Thoracic aorta (tissue), 2 donors: ENCODE measurements around the gene RPTOR. TPM values are rescaled to one million over a fixed set of nuclear protein-coding genes. Genes with fewer than 3 reads are reported as not detected.

Experiments
- ATAC-seq: fragments of 150-250 bp; one replicate; pipeline ENCODE4 v1.8.0; 2017; ENCODE audit warnings: low read depth; ENCODE audit not compliant: insufficient number of reproducible peaks, low FRiP score
- DNase-seq: peaks from one replicate; pipeline ENCODE4 v3.0.0-alpha.2; 2020; ENCODE audit warnings: low spot score
- H3K27ac ChIP-seq, 2 donors: fragments of 200-600 bp; sonication (generic); 1 replicate in 1 of 2; 2 replicates in 1 of 2; pipeline ENCODE4 v1.5.1; 2016; ENCODE audit warnings: mild to moderate bottlenecking in 2 of 2, moderate library complexity in 2 of 2
- H3K27me3 ChIP-seq: fragments of 200-600 bp; sonication (generic); replicated peaks from 2 replicates; pipeline ENCODE4 v1.6.0; 2016; ENCODE audit warnings: mild to moderate bottlenecking; ENCODE audit not compliant: insufficient read depth
- H3K36me3 ChIP-seq: fragments of 200-600 bp; sonication (generic); one replicate; pipeline ENCODE4 v1.5.1; 2016
- H3K4me1 ChIP-seq, 2 donors: fragments of 200-600 bp; sonication (generic); 1 replicate in 1 of 2; 2 replicates in 1 of 2; pipeline versions ENCODE4 v1.5.1 to v1.6.0; 2016; ENCODE audit warnings: low read depth in 2 of 2, mild to moderate bottlenecking in 1 of 2; ENCODE audit not compliant: control insufficient read depth in 1 of 2
- H3K4me3 ChIP-seq: fragments of 200-600 bp; sonication (generic); 2 replicates; pipeline ENCODE4 v1.5.1; 2016; ENCODE audit warnings: mild to moderate bottlenecking
- H3K9me3 ChIP-seq: fragments of 200-600 bp; sonication (generic); 2 replicates; pipeline ENCODE4 v1.5.1; 2016
- CTCF ChIP-seq: fragments of 200-600 bp; sonication (generic); IDR thresholded peaks from one replicate; pipeline ENCODE4 v1.5.1; 2019; ENCODE audit warnings: antibody characterized with exemption
- total RNA-seq, 2 donors: library from RNA; depleted of rRNA; stranded (reverse); fragments of >200 nt; gene quantifications; one replicate each; pipeline versions ENCODE4 v1.1.0 to v1.2.3, GENCODE V29; 2016

The RPTOR gene
- total RNA-seq, 2 donors from 2014 or later, result 42.0 to 47.4 TPM

GRCh38 chr17:80913928-80914821 is 369.5 kb downstream of the RPTOR start:
- ATAC-seq (no peak), DNase-seq (no peak)
- no peaks in the 10 kb centered on the region for H3K9me3 ChIP-seq
- no peak overlapping the region for H3K27ac ChIP-seq
- H3K36me3 ChIP-seq, result peaks cover 8% of the 10 kb centered on the region
- no peaks in the 10 kb centered on the region for H3K27me3 ChIP-seq
- no peak overlapping the region for H3K4me3 ChIP-seq
- peaks cover 5 to 12% of the 10 kb centered on the region in 2 donors for H3K4me1 ChIP-seq
- no peak for TF ChIP-seq CTCF

GRCh38 chr17:80916246-80916645 is 371.6 kb downstream of the RPTOR start:
- H3K27ac ChIP-seq, result no peak overlapping the region
- H3K4me1 ChIP-seq, result peaks cover 5 to 21% of the 10 kb centered on the region in 2 donors
- H3K4me3 ChIP-seq, result no peak overlapping the region
- H3K36me3 ChIP-seq, result no peaks in the 10 kb centered on the region
- H3K9me3 ChIP-seq, result no peaks in the 10 kb centered on the region
- no peak for DNase-seq
- TF ChIP-seq CTCF, result no peak
- H3K27me3 ChIP-seq, result no peaks in the 10 kb centered on the region
- no peak for ATAC-seq

- no peak for DNase-seq
- no peak for TF ChIP-seq CTCF
- H3K9me3 ChIP-seq, result no peaks in the 10 kb centered on the region
- ATAC-seq, result no peak
- H3K27ac ChIP-seq, result no peak overlapping the region
- peaks cover 5 to 21% of the 10 kb centered on the region in 2 donors for H3K4me1 ChIP-seq
- H3K4me3 ChIP-seq, result no peak overlapping the region
- no peaks in the 10 kb centered on the region for H3K27me3 ChIP-seq
- no peaks in the 10 kb centered on the region for H3K36me3 ChIP-seq
Observed at GRCh38 chr17:80917716-80918560, 373.3 kb downstream of the RPTOR start.

GRCh38 chr17:80918731-80919130 is 374.1 kb downstream of the RPTOR start:
- no peak overlapping the region for H3K4me3 ChIP-seq
- peaks cover 5 to 21% of the 10 kb centered on the region in 2 donors for H3K4me1 ChIP-seq
- DNase-seq (no peak), ATAC-seq (no peak)
- H3K27me3 ChIP-seq, result no peaks in the 10 kb centered on the region
- H3K9me3 ChIP-seq, result no peaks in the 10 kb centered on the region
- no peaks in the 10 kb centered on the region for H3K36me3 ChIP-seq
- peak overlapping the region in 1 of 2 donors; percentile 28 for H3K27ac ChIP-seq
- no peak for TF ChIP-seq CTCF
